ENCODE data around the gene OR4D5. TPM values are rescaled to one million over a fixed set of nuclear protein-coding genes. Genes with fewer than 3 reads are reported as not detected.

OR4D5 gene
- total and polyA plus RNA-seq, 3 donors from 2014 or later = 4.0 to 5.5 TPM; not detected in 1

GRCh38 chr11:123943738-123944137 lies 4.3 kb downstream of the OR4D5 start, which contains the start of gene OR6T1:
Gene OR6T1 (minus strand): TSS chr11:123943838. CDS start chr11:123943838, 0 bp downstream.
- whole genome bisulfite sequencing, 2 donors = 78 to 83% methylated on average over 3 of the region's 3 CpGs
- Histone ChIP-seq H3K27ac (peak within 1 kb of the TSS in 1 of 2 donors; percentile 48), H3K27me3 (no peaks in the 10 kb centered on the region)

GRCh38 chr11:123945132-123945531 lies 5.7 kb downstream of the OR4D5 start:
- Histone ChIP-seq H3K9me3 (no peaks in the 10 kb centered on the region), H3K36me3 (ENCODE audit: low read depth, missing control alignments) (no peaks in the 10 kb centered on the region), H3K4me3 (no peak overlapping the region), H3K27me3 (no peaks in the 10 kb centered on the region), H3K27ac (peak overlapping the region in 1 of 2 donors; percentile 48), H3K4me1 (peaks cover 7% of the 10 kb centered on the region)
- no peak for DNase-seq
- no peak for TF ChIP-seq CTCF (IDR thresholded peaks at IDR 0.05)
- no peak for TF ChIP-seq POLR2A (IDR thresholded peaks at IDR 0.05)
- intact Hi-C loops (cut with DNase I; ENCODE audit: low total_unique reads) = no loop called here
- WGBS, 2 donors = 26 to 43% methylated on average over 1 of the region's 1 CpG

More at GRCh38 chr11:123943738-123944137, 4.3 kb downstream of the OR4D5 start, which contains the start of gene OR6T1:
- Histone ChIP-seq H3K9me3 (no peaks in the 10 kb centered on the region), H3K4me1 (peaks cover 7% of the 10 kb centered on the region), H3K4me3 (no peak within 1 kb of the TSS), H3K36me3 (ENCODE audit: low read depth, missing control alignments) (no peaks in the 10 kb centered on the region)
- DNase-seq = no peak
- intact Hi-C loops (cut with DNase I; ENCODE audit: low total_unique reads) = no loop called here
- TF ChIP-seq POLR2A (IDR thresholded peaks at IDR 0.05) (no peak), CTCF (IDR thresholded peaks at IDR 0.05) (no peak)

GRCh38 chr11:123956752-123957151 lies 17.3 kb downstream of the OR4D5 start:
- Histone ChIP-seq H3K9me3 (no peaks in the 10 kb centered on the region), H3K36me3 (ENCODE audit: low read depth, missing control alignments) (no peaks in the 10 kb centered on the region), H3K4me1 (no peaks in the 10 kb centered on the region), H3K27me3 (no peaks in the 10 kb centered on the region), H3K27ac (no peak overlapping the region), H3K4me3 (no peak overlapping the region)
- intact Hi-C loops (cut with DNase I; ENCODE audit: low total_unique reads) = no loop called here
- no peak for DNase-seq
- TF ChIP-seq POLR2A (IDR thresholded peaks at IDR 0.05) (no peak), CTCF (IDR thresholded peaks at IDR 0.05) (no peak)

GRCh38 chr11:123973816-123974215 lies 34.4 kb downstream of the OR4D5 start:
- H3K36me3 ChIP-seq (ENCODE audit: low read depth, missing control alignments) = no peaks in the 10 kb centered on the region

More at GRCh38 chr11:123973816-123974215, 34.4 kb downstream of the OR4D5 start:
- H3K9me3 ChIP-seq = no peaks in the 10 kb centered on the region
- DNase-seq = no peak
- TF ChIP-seq POLR2A (IDR thresholded peaks at IDR 0.05) (no peak), CTCF (IDR thresholded peaks at IDR 0.05) (no peak)
- H3K4me1 ChIP-seq = no peaks in the 10 kb centered on the region
- H3K4me3 ChIP-seq = no peak overlapping the region
- WGBS, 2 donors = 72 to 93% methylated on average over 1 of the region's 1 CpG
- intact Hi-C loops (cut with DNase I; ENCODE audit: low total_unique reads) = no loop called here
- no peaks in the 10 kb centered on the region for H3K27me3 ChIP-seq
- no peak overlapping the region for H3K27ac ChIP-seq
